ENCODE data around the gene HHEX. TPM values are rescaled to one million over a fixed set of nuclear protein-coding genes. Genes with fewer than 3 reads are reported as not detected.

The HHEX gene
- total and polyA plus RNA-seq, 2 of the 8 experiments (the other 6 are each of a cell fraction or from before 2014, with no cell fraction given), result 0.56 to 1.5 TPM

DNA sequence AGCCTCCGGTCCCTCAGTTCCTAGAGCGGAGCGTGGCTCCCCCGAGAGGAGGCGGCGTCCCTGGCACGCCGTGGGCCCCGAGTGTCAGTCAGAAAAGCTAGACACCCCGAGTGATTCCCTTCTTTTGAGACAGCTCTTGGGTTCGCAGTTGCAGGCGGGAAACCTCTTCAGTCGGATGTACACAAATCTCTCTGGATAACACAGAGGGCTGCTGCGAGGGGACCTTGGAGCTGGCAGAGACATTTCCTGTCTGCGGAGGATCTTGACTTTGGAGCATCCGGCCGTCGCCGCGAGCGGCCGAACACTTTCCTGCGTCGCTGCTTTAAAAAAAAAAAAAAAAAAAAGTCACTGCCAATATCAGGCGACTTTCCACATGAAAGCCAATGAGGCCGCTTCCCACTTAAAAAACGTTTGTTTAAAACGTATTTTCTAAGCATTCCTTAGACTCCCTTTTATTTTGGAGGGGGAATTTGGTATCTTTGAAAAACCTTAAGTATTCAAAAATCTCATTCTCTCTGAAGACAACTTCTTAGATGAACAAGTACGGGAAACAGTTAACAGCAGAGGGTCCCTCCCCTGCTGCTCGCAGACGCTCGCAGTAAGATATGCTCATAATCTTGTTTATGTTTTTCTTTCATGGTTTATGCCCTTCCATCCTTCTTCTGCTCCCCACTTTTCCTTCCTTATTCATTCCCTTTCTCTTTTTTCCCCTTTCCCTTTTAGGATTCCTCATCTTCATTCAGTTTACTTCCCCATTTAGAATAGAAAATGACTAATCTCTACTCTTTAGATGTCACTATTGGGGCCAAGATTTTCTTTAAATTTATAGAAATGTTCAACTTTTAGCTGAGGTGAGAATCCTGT lies 10.0 kb downstream of the HHEX start (continued):
- TF ChIP-seq MAFK (IDR thresholded peaks at IDR 0.05; ENCODE audit: low read depth, low read length) (no peak), KDM1A (IDR thresholded peaks at IDR 0.05; ENCODE audit: borderline replicate concordance, low read length) (no peak), CHD1 (IDR thresholded peaks at IDR 0.05; ENCODE audit: low read depth, low read length) (no peak), ASH2L (IDR thresholded peaks at IDR 0.05; ENCODE audit: low read length) (peak; percentile 35), SIRT6 (IDR thresholded peaks at IDR 0.05; ENCODE audit: low read length) (no peak)

Data from H1 (cell line).